ENCODE measurements around the gene TLL1.

- TF ChIP-seq, protein P1, sequence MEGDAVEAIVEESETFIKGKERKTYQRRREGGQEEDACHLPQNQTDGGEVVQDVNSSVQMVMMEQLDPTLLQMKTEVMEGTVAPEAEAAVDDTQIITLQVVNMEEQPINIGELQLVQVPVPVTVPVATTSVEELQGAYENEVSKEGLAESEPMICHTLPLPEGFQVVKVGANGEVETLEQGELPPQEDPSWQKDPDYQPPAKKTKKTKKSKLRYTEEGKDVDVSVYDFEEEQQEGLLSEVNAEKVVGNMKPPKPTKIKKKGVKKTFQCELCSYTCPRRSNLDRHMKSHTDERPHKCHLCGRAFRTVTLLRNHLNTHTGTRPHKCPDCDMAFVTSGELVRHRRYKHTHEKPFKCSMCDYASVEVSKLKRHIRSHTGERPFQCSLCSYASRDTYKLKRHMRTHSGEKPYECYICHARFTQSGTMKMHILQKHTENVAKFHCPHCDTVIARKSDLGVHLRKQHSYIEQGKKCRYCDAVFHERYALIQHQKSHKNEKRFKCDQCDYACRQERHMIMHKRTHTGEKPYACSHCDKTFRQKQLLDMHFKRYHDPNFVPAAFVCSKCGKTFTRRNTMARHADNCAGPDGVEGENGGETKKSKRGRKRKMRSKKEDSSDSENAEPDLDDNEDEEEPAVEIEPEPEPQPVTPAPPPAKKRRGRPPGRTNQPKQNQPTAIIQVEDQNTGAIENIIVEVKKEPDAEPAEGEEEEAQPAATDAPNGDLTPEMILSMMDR (IDR thresholded peaks at IDR 0.05): no peak
- no peak for TF ChIP-seq POLR2A (IDR thresholded peaks at IDR 0.05)
Observed at GRCh38 chr4:166092797-166093290, 219.8 kb downstream of the TLL1 start.
